Ovary (tissue), 9 donors: ENCODE data around the gene CEBPE. TPM values are rescaled to one million over a fixed set of nuclear protein-coding genes. Genes with fewer than 3 reads are reported as not detected.

Experiments used
- DNase-seq, 5 donors: peaks; one replicate each; pipeline ENCODE4 v3.0.0-alpha.2; 2019 to 2020
- H3K27ac ChIP-seq, 2 donors: fragments of 200-600 bp; one replicate each; pipeline versions ENCODE4 v1.5.1 to v1.8.0; 2019 to 2022
- H3K27me3 ChIP-seq: fragments of 200-600 bp; one replicate; pipeline ENCODE4 v1.8.0; 2022
- H3K36me3 ChIP-seq: fragments of 200-600 bp; sonication (generic); one replicate; pipeline ENCODE4 v1.5.1; 2019
- H3K4me1 ChIP-seq: one replicate; pipeline ENCODE4 v1.8.1; 2013; ENCODE audit warnings: mild to moderate bottlenecking, moderate library complexity; ENCODE audit not compliant: insufficient read depth
- H3K4me3 ChIP-seq: fragments of 200-600 bp; sonication (generic); one replicate; pipeline ENCODE4 v1.5.1; 2017
- H3K9me3 ChIP-seq, 2 donors: fragments of 200-600 bp in 1 of 2; sonication (generic) in 1 of 2; one replicate each; pipeline versions ENCODE4 v1.5.1 to v1.8.1; 2013 to 2019; ENCODE audit warnings: mild to moderate bottlenecking in 1 of 2, moderate library complexity in 1 of 2
- EP300 ChIP-seq: sonication (generic); formaldehyde crosslinking; IDR thresholded peaks from one replicate; pipeline ENCODE4 v1.6.1; 2017; ENCODE audit warnings: antibody characterized with exemption
- POLR2A ChIP-seq: fragments of 450-650 bp; IDR thresholded peaks from one replicate; pipeline ENCODE4 v1.6.1; 2017; ENCODE audit warnings: antibody characterized with exemption, mild to moderate bottlenecking, moderate library complexity
- WGBS, 3 donors: extraction: QIAGEN DNeasy Blood & Tissue Kit in 1 of 3; methylation state at CpG; one replicate each; pipeline versions ENCODE4 v1.1.5 to v1.1.7; 2013 to 2017; 5-methylcytosine and 5-hydroxymethylcytosine counted together
- intact Hi-C, 4 donors: fragments of 100-400 bp; cut with DNase I; formaldehyde crosslinking; loops; one replicate each; pipeline versions ENCODE4 v1.11.0 to v1.15.1; 2022 to 2023
- polyA plus RNA-seq, 2 donors: library from polyadenylated mRNA; stranded (reverse); fragments of 200-250 nt in 1 of 2; fragments of 350-450 nt in 1 of 2; fragmentation: Illumina TruSeq in 1 of 2; extraction: RNeasy Lipid Tissue Mini Kit (QIAGEN cat#74804) in 1 of 2; gene quantifications; one replicate each; pipeline ENCODE4 v1.2.3, GENCODE V29; 2013 to 2014
- total RNA-seq, 7 donors: library from RNA; depleted of rRNA in 2 of 7; stranded (reverse); fragments of >200 nt in 2 of 7; fragmentation: NEBNext Ultra II Directional in 3 of 7; extraction: Animal tissue kit (Norgen Biotek cat#: 25700) in 3 of 7; gene quantifications; one replicate each; pipeline versions ENCODE4 v1.1.0 to v1.2.4, GENCODE V29; 2016 to 2023
- TF ChIP-seq, protein P1 (sequence below), 3 donors: fragments of 450-650 bp in 2 of 3; fragments of 200-600 bp in 1 of 3; IDR thresholded peaks; one replicate each; pipeline versions ENCODE4 v1.5.1 to v1.8.0; 2016 to 2022; ENCODE audit warnings: antibody characterized with exemption in 3 of 3, mild to moderate bottlenecking in 1 of 3
- donor health status: DM: no; HTN: no; CAD: no; lungs with moderate emphysema.
- donor health status: DM: no; HTN: no; CAD: no.
- donor health status: Bipolar disorder and iron deficiency.
- donor health status: DM: yes; HTN: yes; CAD: no.
- donor health status: DM: no; HTN: no; CAD: no.
- donor health status: DM: yes; HTN: yes; CAD: no.

CEBPE gene
- total and polyA plus RNA-seq, 9 donors, result 0.04 TPM; not detected in 8

DNA sequence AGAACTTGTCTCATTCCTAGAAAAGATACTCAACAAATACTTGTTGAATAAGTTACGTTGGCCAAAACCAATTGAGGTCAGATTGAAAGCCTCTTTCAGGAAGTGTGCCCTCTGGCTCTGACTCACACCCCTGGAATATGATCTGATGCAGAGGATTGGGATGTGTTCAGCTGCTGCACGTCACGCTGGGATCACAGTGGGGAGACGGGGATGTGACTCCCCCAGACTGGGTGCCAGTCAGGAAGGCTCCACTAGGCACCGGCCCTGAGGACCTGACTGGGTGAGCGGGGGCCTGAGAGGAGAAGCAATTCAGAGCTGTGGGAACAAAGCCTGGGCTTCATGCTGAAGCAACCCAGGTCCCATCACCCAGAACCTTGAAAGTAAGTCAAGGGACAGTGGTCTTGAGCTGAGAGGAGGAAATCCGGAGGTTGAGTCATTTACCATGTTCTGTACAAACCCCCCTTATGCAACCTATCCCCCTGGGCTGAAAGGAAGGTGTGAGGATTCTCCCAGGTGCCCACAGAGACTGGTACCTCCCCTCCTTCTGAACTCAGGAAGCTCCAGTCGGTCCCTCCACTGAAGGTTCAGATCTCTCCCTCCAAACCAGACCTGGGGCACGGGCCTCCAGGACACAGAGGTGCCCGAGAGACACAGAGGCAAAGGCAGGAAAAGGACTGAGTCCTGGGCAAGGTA lies 3.9 kb downstream of the CEBPE start:
- TF ChIP-seq EP300, result no peak
- TF ChIP-seq, protein P1, sequence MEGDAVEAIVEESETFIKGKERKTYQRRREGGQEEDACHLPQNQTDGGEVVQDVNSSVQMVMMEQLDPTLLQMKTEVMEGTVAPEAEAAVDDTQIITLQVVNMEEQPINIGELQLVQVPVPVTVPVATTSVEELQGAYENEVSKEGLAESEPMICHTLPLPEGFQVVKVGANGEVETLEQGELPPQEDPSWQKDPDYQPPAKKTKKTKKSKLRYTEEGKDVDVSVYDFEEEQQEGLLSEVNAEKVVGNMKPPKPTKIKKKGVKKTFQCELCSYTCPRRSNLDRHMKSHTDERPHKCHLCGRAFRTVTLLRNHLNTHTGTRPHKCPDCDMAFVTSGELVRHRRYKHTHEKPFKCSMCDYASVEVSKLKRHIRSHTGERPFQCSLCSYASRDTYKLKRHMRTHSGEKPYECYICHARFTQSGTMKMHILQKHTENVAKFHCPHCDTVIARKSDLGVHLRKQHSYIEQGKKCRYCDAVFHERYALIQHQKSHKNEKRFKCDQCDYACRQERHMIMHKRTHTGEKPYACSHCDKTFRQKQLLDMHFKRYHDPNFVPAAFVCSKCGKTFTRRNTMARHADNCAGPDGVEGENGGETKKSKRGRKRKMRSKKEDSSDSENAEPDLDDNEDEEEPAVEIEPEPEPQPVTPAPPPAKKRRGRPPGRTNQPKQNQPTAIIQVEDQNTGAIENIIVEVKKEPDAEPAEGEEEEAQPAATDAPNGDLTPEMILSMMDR (IDR thresholded peaks at IDR 0.05), result no peak
- TF ChIP-seq POLR2A, result no peak
- Histone ChIP-seq H3K9me3 (no peaks in the 10 kb centered on the region), H3K4me3 (no peak overlapping the region), H3K27me3 (no peaks in the 10 kb centered on the region), H3K27ac (no peak overlapping the region), H3K36me3 (no peaks in the 10 kb centered on the region), H3K4me1 (no peaks in the 10 kb centered on the region)
- 68 to 76% (median 70%) methylated on average over 10 of the region's 10 CpGs for WGBS, 3 donors
- no peak for DNase-seq
- intact Hi-C loops, result no loop called here

DNA sequence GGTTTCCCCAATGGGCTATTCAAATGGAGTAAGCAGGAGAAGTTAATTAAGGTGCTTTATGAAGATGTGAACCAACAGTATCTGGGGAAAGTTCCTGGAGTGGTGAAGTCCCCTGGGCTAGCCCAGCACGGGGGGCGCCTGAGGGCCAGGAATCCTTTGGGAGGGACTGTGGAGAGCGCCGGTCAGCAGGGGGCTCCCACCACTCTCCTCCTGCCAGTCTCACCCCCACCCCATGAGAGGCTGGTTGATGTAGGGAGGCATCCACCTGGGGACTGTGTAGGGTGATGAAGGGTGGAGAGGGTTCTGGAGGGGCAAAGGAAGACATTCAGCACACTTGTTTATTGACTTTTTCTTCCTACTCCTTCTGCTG lies 4.4 kb downstream of the CEBPE start:
- no peak overlapping the region for H3K27ac ChIP-seq
- no peak for DNase-seq

DNA sequence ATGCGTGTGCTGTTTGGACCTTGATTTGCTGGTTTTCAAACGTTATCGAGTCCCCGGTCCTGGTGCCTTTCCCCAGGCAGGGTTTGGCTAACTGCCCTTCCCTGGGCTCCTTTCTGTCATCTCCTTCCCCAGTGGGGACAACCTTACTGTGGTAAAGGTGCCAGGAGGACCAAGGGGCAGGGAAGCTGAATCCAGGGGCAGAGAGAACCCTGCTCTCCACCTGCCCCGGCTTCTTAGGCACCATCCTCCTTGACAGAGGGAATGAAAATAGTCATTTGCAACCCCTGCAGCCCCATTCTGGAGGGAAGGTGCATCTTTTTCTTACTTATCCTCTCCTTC lies 5.0 kb downstream of the CEBPE start:
- TF ChIP-seq EP300 (no peak), POLR2A (no peak)
- TF ChIP-seq, protein P1 (IDR thresholded peaks at IDR 0.05), result no peak
- Histone ChIP-seq H3K36me3 (no peaks in the 10 kb centered on the region), H3K9me3 (no peaks in the 10 kb centered on the region), H3K4me3 (no peak overlapping the region), H3K4me1 (no peaks in the 10 kb centered on the region), H3K27ac (no peak overlapping the region), H3K27me3 (no peaks in the 10 kb centered on the region)
- no peak for DNase-seq
- intact Hi-C loops, result no loop called here
- WGBS, 3 donors, result 55 to 65% (median 63%) methylated on average over 5 of the region's 5 CpGs

More for the DNA sequence above, 4.4 kb downstream of the CEBPE start:
- 65 to 74% (median 67%) methylated on average over 4 of the region's 4 CpGs for WGBS, 3 donors
- Histone ChIP-seq H3K4me1 (no peaks in the 10 kb centered on the region), H3K4me3 (no peak overlapping the region), H3K27me3 (no peaks in the 10 kb centered on the region), H3K36me3 (no peaks in the 10 kb centered on the region), H3K9me3 (no peaks in the 10 kb centered on the region)
- TF ChIP-seq POLR2A (no peak), EP300 (no peak)
- TF ChIP-seq, protein P1 (IDR thresholded peaks at IDR 0.05), result no peak
- intact Hi-C loops, result no loop called here

DNA sequence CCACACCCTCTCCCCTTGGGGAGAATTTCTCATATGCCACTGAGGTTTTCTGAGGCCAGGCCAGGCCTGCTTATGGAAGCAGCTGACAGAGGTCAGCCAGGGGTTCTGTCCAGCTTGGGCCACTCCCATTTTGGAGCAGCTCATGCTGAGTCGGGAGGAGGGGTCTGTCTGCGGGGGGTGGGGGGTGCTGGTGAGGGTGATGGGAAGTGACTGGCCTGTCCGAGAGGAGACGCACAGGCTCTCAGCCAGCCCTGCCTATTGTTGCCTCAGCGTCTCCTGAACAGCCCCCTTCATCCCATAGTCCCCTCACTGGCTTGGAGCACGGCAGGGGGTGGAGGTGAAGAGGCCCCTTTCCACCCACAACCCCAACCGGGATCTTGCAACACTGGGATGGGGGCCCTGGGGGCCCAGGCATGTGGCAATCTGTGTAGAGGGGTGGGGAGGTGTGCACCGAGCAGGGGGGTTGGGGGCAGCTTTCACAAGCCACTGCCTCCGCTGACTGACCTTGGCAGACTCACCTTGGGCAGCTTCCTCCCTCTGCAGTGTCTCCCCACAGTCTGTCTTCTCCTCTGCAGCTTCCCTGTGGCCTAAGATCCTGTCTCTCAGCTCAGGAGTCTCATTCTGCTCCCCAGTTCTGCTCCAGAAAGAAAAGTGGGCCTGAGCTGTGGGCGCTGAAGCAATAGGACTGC lies 5.5 kb downstream of the CEBPE start:
- no peak for DNase-seq
- H3K27ac ChIP-seq, result no peak overlapping the region
- TF ChIP-seq POLR2A (no peak), EP300 (no peak)
- TF ChIP-seq, protein P1 (IDR thresholded peaks at IDR 0.05), result no peak
- H3K27me3 ChIP-seq, result no peaks in the 10 kb centered on the region
- H3K36me3 ChIP-seq, result no peaks in the 10 kb centered on the region
- WGBS, 3 donors, result 39 to 41% (median 41%) methylated on average over 8 to 10 of the region's 10 CpGs
- no peak overlapping the region for H3K4me3 ChIP-seq
- H3K9me3 ChIP-seq, result no peaks in the 10 kb centered on the region
- H3K4me1 ChIP-seq, result no peaks in the 10 kb centered on the region
- intact Hi-C loops, result no loop called here
